ENCODE measurements around the gene TBCCD1.

- TF ChIP-seq CTCF (IDR thresholded peaks at IDR 0.05; ENCODE audit: extremely low read depth in 1 of 2, insufficient read depth in 1 of 2, low read depth in 1 of 2, low read length in 2 of 2) (no peak), POLR2A (IDR thresholded peaks at IDR 0.05; ENCODE audit: low read depth, low read length) (no peak), EZH2 (IDR thresholded peaks at IDR 0.05; ENCODE audit: borderline replicate concordance, low read depth, low read length, severe bottlenecking) (no peak), POLR2AphosphoS5 (IDR thresholded peaks at IDR 0.05; ENCODE audit: insufficient read depth, low read depth, low read length) (no peak), FOS (IDR thresholded peaks at IDR 0.05; ENCODE audit: borderline replicate concordance, insufficient read depth, low read length) (no peak), MYC (IDR thresholded peaks at IDR 0.05; ENCODE audit: low read depth, low read length) (no peak)
- TF ChIP-seq, protein P1, sequence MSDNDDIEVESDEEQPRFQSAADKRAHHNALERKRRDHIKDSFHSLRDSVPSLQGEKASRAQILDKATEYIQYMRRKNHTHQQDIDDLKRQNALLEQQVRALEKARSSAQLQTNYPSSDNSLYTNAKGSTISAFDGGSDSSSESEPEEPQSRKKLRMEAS (IDR thresholded peaks at IDR 0.05; ENCODE audit: insufficient read depth, insufficient read length): no peak
These were observed 29.6 kb upstream of the TBCCD1 start for GRCh38 chr3:186596568-186597287.
